Stimulated activated CD4-positive, alpha-beta T cell treated with anti-CD3 and anti-CD28 coated beads, TNF-alpha, amount 100 ng/mL, for 48 hours (primary cell): Measurements from ENCODE around the gene NFKBIB.

Experiments used
- DNase-seq, 3 donors: peaks; one replicate each; pipeline ENCODE4 v3.0.0-alpha.2; 2020; ENCODE audit warnings: low read depth in 3 of 3

The NFKBIB gene

DNA sequence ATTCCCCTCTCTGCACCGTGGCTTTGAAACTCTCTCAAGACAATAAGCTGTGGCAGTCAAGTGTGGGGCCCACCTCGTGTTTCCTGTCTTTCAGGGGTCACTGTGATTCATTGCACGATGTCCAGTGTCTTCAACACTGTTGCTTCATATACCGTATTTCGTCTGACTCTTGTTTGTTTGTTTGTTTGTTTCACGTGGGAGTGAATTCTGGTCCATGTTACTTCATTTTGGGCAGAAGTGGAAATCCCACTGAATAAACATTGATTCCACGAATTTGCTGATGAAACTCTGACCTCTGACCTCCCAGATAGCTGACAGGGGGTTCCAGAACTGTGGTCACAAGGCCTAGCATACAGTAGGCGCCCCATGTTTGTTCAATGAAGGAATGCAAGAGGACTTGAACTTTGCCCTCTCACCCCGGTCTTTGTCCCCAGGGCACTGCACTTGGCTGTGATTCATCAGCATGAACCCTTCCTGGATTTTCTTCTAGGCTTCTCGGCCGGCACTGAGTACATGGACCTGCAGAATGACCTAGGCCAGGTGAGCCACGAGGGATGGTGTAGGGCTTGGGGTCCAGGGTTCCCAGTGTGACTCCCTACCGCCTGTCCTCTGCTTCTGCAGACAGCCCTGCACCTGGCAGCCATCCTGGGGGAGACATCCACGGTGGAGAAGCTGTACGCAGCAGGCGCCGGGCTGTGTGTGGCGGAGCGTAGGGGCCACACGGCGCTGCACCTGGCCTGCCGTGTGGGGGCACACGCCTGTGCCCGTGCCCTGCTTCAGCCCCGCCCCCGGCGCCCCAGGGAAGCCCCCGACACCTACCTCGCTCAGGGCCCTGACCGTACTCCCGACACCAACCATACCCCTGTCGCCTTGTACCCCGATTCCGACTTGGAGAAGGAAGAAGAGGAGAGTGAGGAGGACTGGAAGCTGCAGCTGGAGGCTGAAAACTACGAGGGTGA lies 5.1 kb downstream of the NFKBIB start:
- DNase-seq, result no peak

- DNase-seq, result no peak
Observed at GRCh38 chr19:38905620-38906019, 5.9 kb downstream of the NFKBIB start.

DNA sequence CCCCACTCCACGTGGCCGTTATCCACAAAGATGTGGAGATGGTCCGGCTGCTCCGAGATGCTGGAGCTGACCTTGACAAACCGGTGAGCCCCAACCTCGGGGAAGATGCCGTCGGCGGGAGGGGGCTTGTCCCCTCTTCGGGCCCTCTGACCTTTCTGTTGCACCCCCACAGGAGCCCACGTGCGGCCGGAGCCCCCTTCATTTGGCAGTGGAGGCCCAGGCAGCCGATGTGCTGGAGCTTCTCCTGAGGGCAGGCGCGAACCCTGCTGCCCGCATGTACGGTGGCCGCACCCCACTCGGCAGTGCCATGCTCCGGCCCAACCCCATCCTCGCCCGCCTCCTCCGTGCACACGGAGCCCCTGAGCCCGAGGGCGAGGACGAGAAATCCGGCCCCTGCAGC lies 7.5 kb downstream of the NFKBIB start:
- no peak for DNase-seq

DNA sequence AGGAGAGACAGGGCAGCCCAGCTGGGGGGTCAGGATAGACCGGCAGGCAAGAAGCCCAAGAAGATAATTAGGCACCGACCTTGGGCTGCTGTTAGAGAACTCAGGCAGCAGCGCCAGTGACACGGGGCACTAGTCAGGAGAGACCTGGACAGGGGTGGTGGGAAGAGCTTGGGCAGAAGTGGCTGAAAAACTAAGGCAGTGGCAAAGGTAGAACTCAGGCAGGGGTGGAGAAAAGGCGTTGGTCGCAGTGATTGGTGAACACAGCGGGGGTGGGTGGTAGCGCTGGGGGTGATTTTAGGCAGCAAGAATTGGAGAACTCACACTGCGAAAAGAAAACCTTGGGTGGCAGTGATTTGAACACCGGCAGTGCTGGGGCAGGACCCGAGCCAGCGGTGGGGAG lies 7.9 kb downstream of the NFKBIB start:
- no peak for DNase-seq

GRCh38 chr19:38908911-38909310 lies 9.1 kb downstream of the NFKBIB start:
- DNase-seq, result no peak

- no peak for DNase-seq
Observed at GRCh38 chr19:38910488-38910887, 10.7 kb downstream of the NFKBIB start.

DNA sequence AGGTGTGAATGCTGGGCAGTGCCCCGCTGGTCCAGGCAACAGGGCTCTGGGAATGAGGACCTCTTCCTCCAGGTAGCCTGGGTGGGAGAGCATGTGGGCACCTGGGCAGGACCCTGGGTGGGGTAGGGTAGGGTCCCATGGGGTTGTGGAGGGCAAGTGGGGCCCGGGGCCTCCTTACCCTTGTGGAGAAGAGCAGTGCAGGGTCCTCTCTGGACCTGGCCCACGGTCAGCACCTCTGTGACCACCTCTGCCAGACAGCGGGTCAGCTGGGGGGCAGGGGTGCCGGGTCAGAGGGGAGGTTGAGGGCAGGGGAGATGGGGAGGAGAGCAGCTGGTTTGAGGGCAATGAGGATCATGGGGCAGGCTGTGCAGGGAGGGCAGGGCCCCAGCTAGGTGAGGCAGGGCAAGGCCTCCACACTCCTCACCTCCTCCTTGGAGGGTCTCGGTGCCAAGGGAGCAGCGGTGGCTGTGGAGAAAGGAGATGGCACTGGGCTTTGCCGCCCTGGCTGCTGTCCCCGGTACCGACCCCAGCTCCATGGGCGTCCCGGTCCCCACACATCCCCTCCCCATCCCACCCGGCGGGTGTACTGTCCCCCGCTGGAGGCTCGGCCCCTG lies 11.7 kb downstream of the NFKBIB start:
- DNase-seq, result no peak

- DNase-seq, result no peak
Observed at GRCh38 chr19:38912600-38913514, 13.1 kb downstream of the NFKBIB start.

- no peak for DNase-seq
Observed at GRCh38 chr19:38913958-38914357, 14.2 kb downstream of the NFKBIB start.

DNA sequence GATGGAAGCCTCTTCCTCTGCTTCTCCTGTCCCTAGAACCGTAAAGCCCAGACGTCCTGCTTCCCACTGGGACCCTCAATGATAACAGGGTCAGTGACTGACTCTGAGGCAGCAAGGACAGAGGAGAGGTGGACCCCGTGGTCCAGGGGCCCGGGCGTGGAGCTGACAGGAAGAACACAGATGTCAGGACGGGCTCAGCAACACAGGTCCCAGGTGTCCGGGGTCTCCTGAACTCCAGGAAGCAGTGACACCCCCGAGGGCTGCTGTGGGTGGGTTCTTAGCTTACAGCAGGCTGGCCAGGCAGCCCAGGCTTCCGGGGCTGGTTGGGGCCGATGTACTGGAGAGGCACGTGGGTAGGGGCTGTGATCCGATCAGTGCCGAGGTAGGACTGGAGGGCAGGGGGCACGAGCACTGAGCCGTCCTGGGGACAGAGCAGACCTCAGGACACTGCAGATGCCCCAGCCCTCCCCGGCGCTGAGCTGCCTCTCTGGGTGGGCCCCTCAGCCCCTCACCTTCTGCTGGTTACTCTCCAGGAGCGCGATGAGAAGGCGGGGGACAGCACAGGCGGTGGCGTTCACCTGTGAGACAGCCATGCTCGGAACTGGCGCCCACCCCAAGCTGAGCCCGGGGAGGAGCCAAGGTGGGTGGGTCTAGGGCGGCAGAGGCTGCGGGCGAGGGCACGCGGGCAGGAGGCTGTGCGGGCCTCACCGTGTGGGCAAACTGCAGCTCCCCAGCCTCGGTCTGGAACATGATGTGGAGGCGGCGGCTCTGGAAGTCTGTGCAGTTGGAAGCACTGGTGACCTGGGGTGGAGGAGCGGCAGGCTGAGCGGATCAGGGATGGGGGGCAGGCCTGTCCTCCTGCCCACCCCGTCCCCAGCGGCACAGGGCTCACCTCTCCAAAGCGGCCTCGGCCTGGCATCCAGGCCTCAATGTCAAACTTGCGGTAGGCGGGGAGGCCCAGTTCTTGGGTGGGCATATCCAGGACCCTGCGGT lies 15.9 kb downstream of the NFKBIB start:
- DNase-seq, result no peak

DNA sequence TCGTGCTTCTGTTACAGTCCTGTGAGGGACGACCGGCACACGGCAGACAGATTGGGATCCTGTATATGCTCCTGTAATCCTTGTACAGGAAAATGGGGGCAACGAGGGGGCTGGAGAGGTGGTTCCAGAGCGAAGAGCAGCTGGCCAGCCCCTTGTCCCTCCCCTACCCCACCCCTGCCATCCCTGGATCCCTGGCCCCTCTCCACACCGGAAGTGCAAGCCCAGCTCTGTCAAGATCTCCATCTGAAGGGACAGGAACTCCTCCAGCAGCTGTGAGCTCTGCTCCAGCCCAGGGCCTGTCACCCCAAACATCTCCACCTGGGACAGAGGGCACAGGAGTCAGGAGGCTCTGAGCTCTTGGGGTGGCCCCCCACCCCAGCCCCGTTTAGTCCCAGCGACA lies 17.7 kb downstream of the NFKBIB start:
- DNase-seq, result no peak

- DNase-seq, result no peak
Observed at GRCh38 chr19:38917921-38918491, 18.2 kb downstream of the NFKBIB start.

- DNase-seq, result no peak
Observed at GRCh38 chr19:38918526-38918925, 18.8 kb downstream of the NFKBIB start.

DNA sequence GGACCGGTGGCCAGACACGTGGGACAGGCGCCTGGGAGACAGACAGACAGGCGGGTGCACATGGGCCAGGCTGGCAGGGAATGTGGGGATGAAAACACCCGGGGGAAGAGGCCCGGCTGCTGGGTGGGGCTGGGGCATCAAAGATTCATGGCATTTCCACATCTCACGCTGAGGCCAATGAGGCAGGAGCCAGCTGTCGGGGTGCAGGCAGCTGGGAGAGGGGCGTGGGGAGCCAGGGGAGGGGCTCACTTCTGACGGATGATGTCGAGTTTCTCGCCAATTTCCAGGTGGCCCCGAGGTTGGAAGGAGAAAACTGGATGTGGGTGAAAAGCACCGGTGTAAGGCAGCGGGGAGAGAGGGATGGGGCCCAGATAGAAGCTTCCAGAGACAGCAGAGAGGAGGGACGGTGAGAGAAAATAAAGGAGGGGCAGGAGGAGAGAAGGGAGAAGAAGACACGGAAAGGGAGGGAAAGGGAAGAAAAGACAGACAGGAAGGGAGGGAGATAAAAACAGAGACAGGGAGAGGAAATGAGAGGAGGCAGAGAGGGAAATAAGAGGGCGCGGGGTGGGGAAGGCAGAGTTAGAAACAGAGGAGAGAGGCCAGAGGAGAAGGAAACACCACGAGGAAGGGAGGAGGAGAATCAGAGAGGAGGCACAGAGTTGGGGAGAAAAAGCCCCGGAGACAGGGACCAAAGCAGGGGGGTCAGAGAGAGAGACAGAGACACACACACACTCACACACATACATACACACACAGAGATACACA lies 20.2 kb downstream of the NFKBIB start:
- DNase-seq, result no peak

GRCh38 chr19:38920602-38921419 lies 21.0 kb downstream of the NFKBIB start:
- no peak for DNase-seq

- DNase-seq, result no peak
Observed at GRCh38 chr19:38921420-38922274, 21.9 kb downstream of the NFKBIB start.

GRCh38 chr19:38922482-38922881 lies 22.7 kb downstream of the NFKBIB start:
- no peak for DNase-seq

DNA sequence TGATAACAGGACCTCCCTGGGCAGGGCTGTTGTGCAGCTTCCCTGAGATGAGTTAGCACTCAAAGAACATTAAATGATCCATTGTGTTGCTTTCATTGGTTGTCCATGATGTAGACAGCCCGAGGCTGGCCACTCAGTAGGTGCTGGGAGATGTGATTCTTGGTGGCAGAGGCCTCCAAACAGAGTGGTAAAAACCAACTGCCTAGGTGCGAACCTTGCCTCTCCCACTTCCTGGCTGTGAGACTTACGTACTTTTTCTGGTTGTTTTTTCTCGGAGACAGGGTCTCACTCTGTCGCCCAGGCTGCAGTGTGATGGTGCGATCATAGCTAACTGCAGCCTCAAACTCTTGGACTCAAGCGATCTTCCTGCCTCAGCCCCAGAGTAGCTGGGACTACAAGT lies 24.6 kb downstream of the NFKBIB start:
- DNase-seq, result no peak
